ENCODE measurements around the gene INPP4A. TPM values are rescaled to one million over a fixed set of nuclear protein-coding genes. Genes with fewer than 3 reads are reported as not detected.
A peak's percentile ranks its signal among the peaks of the same experiment; 100 is the strongest.

INPP4A gene
- total RNA-seq (10 to 100 TPM in 1 of 6 donors, 1 to 10 TPM in 5; 6.1 to 13.4 (median 7.7) TPM), polyA plus RNA-seq (1 to 10 TPM; 4.0 to 4.9 TPM)

- H3K9me3 ChIP-seq, result no peaks in the 10 kb centered on the region
- H3K27ac ChIP-seq, result peak within 1 kb of the TSS; percentile 39 to 69 (median 46)
- ATAC-seq, result peak; percentile 93 to 94 (median 93)
- intact Hi-C loops (cut with DNase I), result no loop called here
- 1 to 2% methylated on average over 59 to 75 of the region's 75 CpGs for WGBS, 2 donors
- H3K27me3 ChIP-seq, result no peaks in the 10 kb centered on the region
- H3K36me3 ChIP-seq, result no peaks in the 10 kb centered on the region
- FAIRE-seq, result no peak
- DNase-seq, result peak; percentile 72 to 92 (median 82)
- peak within 1 kb of the TSS; percentile 49 to 78 (median 64) for H3K4me3 ChIP-seq
- H3K4me1 ChIP-seq, result peaks cover 0 to 7% (median 7%) of the 10 kb centered on the region in 3 donors
- TF ChIP-seq CTCF (IDR thresholded peaks at IDR 0.05), result no peak
These were observed at the start of gene INPP4A for GRCh38 chr2:98444436-98445176. Gene INPP4A, plus strand, starts transcription at chr2:98444858. Its CDS starts 75,191 bp downstream, at chr2:98520049.

GRCh38 chr2:98395977-98396376 is 48.7 kb upstream of the INPP4A start:
- H3K4me3 ChIP-seq, result no peak overlapping the region
- TF ChIP-seq CTCF (IDR thresholded peaks at IDR 0.05), result no peak
- H3K27me3 ChIP-seq, result peaks cover 0 to 2% (median 0%) of the 10 kb centered on the region in 4 donors
- H3K9me3 ChIP-seq, result no peaks in the 10 kb centered on the region
- no peaks in the 10 kb centered on the region for H3K4me1 ChIP-seq
- 77 to 85% methylated on average over 6 of the region's 6 CpGs for WGBS, 2 donors
- H3K27ac ChIP-seq, result no peak overlapping the region
- intact Hi-C loops (cut with DNase I), result no loop called here
- no peak for DNase-seq
- FAIRE-seq, result no peak
- no peaks in the 10 kb centered on the region for H3K36me3 ChIP-seq
- ATAC-seq, result no peak

GRCh38 chr2:98396745-98397355 is 47.8 kb upstream of the INPP4A start:
- H3K9me3 ChIP-seq, result no peaks in the 10 kb centered on the region
- H3K4me3 ChIP-seq, result no peak overlapping the region
- no peak for ATAC-seq
- H3K27ac ChIP-seq, result no peak overlapping the region
- no peaks in the 10 kb centered on the region for H3K4me1 ChIP-seq
- peaks cover 0 to 2% (median 0%) of the 10 kb centered on the region in 4 donors for H3K27me3 ChIP-seq
- WGBS, 2 donors, result 77 to 85% methylated on average over 23 of the region's 23 CpGs
- DNase-seq, result no peak
- H3K36me3 ChIP-seq, result no peaks in the 10 kb centered on the region
- intact Hi-C loops (cut with DNase I), result no loop called here
- no peak for FAIRE-seq
- TF ChIP-seq CTCF (IDR thresholded peaks at IDR 0.05), result no peak

- Histone ChIP-seq H3K4me3 (no peak overlapping the region), H3K4me1 (no peaks in the 10 kb centered on the region), H3K9me3 (no peaks in the 10 kb centered on the region), H3K27me3 (peaks cover 0 to 2% (median 0%) of the 10 kb centered on the region in 4 donors), H3K27ac (no peak overlapping the region), H3K36me3 (no peaks in the 10 kb centered on the region)
- no peak for DNase-seq
- ATAC-seq, result no peak
- no peak for TF ChIP-seq CTCF (IDR thresholded peaks at IDR 0.05)
- intact Hi-C loops (cut with DNase I), result no loop called here
- no peak for FAIRE-seq
- WGBS, 2 donors, result 47 to 48% methylated on average over 4 of the region's 4 CpGs
These were observed 45.5 kb upstream of the INPP4A start for GRCh38 chr2:98399140-98399539.

GRCh38 chr2:98403878-98404277 is 40.8 kb upstream of the INPP4A start:
- H3K4me3 ChIP-seq, result no peak overlapping the region
- TF ChIP-seq CTCF (IDR thresholded peaks at IDR 0.05), result no peak
- FAIRE-seq, result no peak
- H3K27ac ChIP-seq, result no peak overlapping the region
- no peaks in the 10 kb centered on the region for H3K27me3 ChIP-seq
- ATAC-seq, result no peak
- no peaks in the 10 kb centered on the region for H3K36me3 ChIP-seq
- DNase-seq, result no peak
- no peaks in the 10 kb centered on the region for H3K9me3 ChIP-seq
- intact Hi-C loops (cut with DNase I), result no loop called here
- H3K4me1 ChIP-seq, result no peaks in the 10 kb centered on the region

Data from pancreas (tissue), 10 donors.